Smooth muscle cell (in vitro differentiated cells): ENCODE data around the gene PLCL2. TPM values are rescaled to one million over a fixed set of nuclear protein-coding genes. Genes with fewer than 3 reads are reported as not detected.

Experiments used
- DNase-seq: peaks from one replicate; lab custom pipeline; 2025; ENCODE audit not compliant: unreplicated experiment; lab: John Stamatoyannopoulos, UW
- H2AFZ ChIP-seq: fragments of 200-600 bp; sonication (generic); 2 replicates; pipeline ENCODE4 v1.6.0; 2016; ENCODE audit warnings: antibody characterized with exemption, low read depth, mild to moderate bottlenecking
- H3F3A ChIP-seq: fragments of 200-600 bp; sonication (generic); 2 replicates; pipeline ENCODE4 v1.6.0; 2017; ENCODE audit warnings: antibody characterized with exemption, low read depth
- H3K27ac ChIP-seq: fragments of 200-600 bp; sonication (generic); 2 replicates; pipeline ENCODE4 v1.5.1; 2016; ENCODE audit warnings: low read depth, mild to moderate bottlenecking
- H3K27me3 ChIP-seq: fragments of 200-600 bp; sonication (generic); 2 replicates; pipeline ENCODE4 v1.6.1; 2016; ENCODE audit warnings: low read depth, mild to moderate bottlenecking
- H3K36me3 ChIP-seq: fragments of 200-600 bp; sonication (generic); 2 replicates; pipeline ENCODE4 v1.5.1; 2016; ENCODE audit warnings: low read depth
- H3K4me1 ChIP-seq: fragments of 200-600 bp; sonication (generic); 2 replicates; pipeline ENCODE4 v1.5.1; 2016; ENCODE audit warnings: low read depth
- H3K4me2 ChIP-seq: fragments of 200-600 bp; sonication (generic); 2 replicates; pipeline ENCODE4 v1.6.0; 2016; ENCODE audit warnings: mild to moderate bottlenecking
- H3K4me3 ChIP-seq: fragments of 200-600 bp; sonication (generic); 2 replicates; pipeline ENCODE4 v1.5.1; 2016; ENCODE audit warnings: mild to moderate bottlenecking
- H3K79me2 ChIP-seq: fragments of 200-600 bp; sonication (generic); 2 replicates; pipeline ENCODE4 v1.6.0; 2016; ENCODE audit warnings: low read depth, mild to moderate bottlenecking
- H3K9ac ChIP-seq: fragments of 200-600 bp; sonication (generic); 2 replicates; pipeline ENCODE4 v1.6.0; 2016; ENCODE audit warnings: low read depth
- H3K9me3 ChIP-seq: fragments of 200-600 bp; sonication (generic); replicated peaks from 2 replicates; pipeline ENCODE4 v1.5.1; 2016; ENCODE audit warnings: low read depth
- H4K20me1 ChIP-seq: fragments of 200-600 bp; sonication (generic); 2 replicates; pipeline ENCODE4 v1.6.0; 2016; ENCODE audit warnings: low read depth
- WGBS: methylation state at CpG from one replicate; pipeline ENCODE4 v1.1.7; 2016; ENCODE audit warnings: low lambda C conversion rate; 5-methylcytosine and 5-hydroxymethylcytosine counted together
- polyA plus RNA-seq: library from polyadenylated mRNA; unstranded; fragments of >200 nt; fragmentation: Nextera tagmentation; extraction: Ambion mirVana; gene quantifications from 2 replicates; pipeline ENCODE4 v1.2.1, GENCODE V29; 2016
- total RNA-seq: library from RNA; depleted of rRNA; stranded (reverse); fragments of >200 nt; gene quantifications from 2 replicates; pipeline ENCODE4 v1.2.3, GENCODE V29; 2014
- TF ChIP-seq, protein P1 (sequence below): fragments of 200-600 bp; sonication (generic); IDR thresholded peaks from 2 replicates; pipeline ENCODE4 v1.5.1; 2017; ENCODE audit warnings: borderline replicate concordance, mild to moderate bottlenecking, antibody characterized with exemption; ENCODE audit not compliant: insufficient read depth, poor library complexity, severe bottlenecking

The PLCL2 gene
- total and polyA plus RNA-seq, 2 experiments from 2014 or later: 2.1 to 5.0 TPM

DNA sequence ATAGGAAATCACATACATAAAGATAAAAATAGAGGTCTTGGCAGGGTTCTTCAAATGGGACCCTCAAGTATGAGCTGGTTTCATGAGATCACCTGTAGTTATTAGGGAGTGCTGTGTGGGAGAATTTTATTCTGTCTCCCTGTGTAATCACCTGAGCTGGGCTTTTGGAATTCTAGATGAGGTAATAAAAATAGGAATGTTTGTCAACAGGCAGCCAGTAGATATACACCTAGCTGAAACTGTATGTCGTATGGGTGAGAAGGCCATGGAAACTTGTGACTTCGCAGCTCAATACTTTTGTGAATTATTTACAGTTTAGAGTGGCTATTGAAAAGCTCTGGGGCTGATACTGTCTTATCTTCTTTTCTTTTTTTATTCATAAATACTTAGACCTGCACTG is 40.5 kb upstream of the PLCL2 start:
- TF ChIP-seq, protein P1, sequence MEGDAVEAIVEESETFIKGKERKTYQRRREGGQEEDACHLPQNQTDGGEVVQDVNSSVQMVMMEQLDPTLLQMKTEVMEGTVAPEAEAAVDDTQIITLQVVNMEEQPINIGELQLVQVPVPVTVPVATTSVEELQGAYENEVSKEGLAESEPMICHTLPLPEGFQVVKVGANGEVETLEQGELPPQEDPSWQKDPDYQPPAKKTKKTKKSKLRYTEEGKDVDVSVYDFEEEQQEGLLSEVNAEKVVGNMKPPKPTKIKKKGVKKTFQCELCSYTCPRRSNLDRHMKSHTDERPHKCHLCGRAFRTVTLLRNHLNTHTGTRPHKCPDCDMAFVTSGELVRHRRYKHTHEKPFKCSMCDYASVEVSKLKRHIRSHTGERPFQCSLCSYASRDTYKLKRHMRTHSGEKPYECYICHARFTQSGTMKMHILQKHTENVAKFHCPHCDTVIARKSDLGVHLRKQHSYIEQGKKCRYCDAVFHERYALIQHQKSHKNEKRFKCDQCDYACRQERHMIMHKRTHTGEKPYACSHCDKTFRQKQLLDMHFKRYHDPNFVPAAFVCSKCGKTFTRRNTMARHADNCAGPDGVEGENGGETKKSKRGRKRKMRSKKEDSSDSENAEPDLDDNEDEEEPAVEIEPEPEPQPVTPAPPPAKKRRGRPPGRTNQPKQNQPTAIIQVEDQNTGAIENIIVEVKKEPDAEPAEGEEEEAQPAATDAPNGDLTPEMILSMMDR: no peak
- H3K27me3 ChIP-seq: no peaks in the 10 kb centered on the region
- no peak overlapping the region for H3K27ac ChIP-seq
- H3F3A ChIP-seq: no peaks in the 10 kb centered on the region
- H3K9ac ChIP-seq: no peak overlapping the region
- no peak for DNase-seq
- no peaks in the 10 kb centered on the region for H4K20me1 ChIP-seq
- 87% methylated on average over 2 of the region's 2 CpGs for WGBS
- no peaks in the 10 kb centered on the region for H3K36me3 ChIP-seq
- H3K4me1 ChIP-seq: no peaks in the 10 kb centered on the region
- H3K79me2 ChIP-seq: no peaks in the 10 kb centered on the region
- H2AFZ ChIP-seq: no peak overlapping the region
- H3K4me2 ChIP-seq: no peak overlapping the region
- no peak overlapping the region for H3K4me3 ChIP-seq
- no peaks in the 10 kb centered on the region for H3K9me3 ChIP-seq

DNA sequence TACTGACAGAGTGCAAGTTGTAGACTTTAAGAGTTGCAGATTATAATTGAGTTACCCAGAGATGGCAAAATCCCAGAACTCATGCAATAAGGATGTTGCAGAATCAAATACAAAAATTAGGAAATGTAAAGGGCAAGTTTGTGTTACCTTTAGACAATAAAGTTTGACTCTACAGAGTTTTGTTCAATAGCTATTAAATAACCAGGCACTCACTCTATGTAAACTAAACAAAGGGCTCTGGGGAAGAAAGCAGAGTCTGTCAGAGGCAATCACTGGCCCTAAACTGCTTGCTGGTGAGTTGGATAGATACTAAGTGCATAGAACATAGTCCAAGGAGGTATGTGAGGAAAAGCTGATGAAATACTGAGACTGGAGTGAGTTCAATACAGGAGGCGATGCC is 40.0 kb upstream of the PLCL2 start:
- H2AFZ ChIP-seq: no peak overlapping the region
- no peak overlapping the region for H3K4me2 ChIP-seq
- TF ChIP-seq, protein P1: no peak
- WGBS: 100% methylated on average over 1 of the region's 1 CpG
- DNase-seq: no peak
- H3K4me3 ChIP-seq: no peak overlapping the region
- no peaks in the 10 kb centered on the region for H3K4me1 ChIP-seq
- no peaks in the 10 kb centered on the region for H3F3A ChIP-seq
- no peaks in the 10 kb centered on the region for H3K36me3 ChIP-seq
- H3K9ac ChIP-seq: no peak overlapping the region
- no peaks in the 10 kb centered on the region for H3K79me2 ChIP-seq
- no peaks in the 10 kb centered on the region for H4K20me1 ChIP-seq
- no peaks in the 10 kb centered on the region for H3K9me3 ChIP-seq
- no peaks in the 10 kb centered on the region for H3K27me3 ChIP-seq
- H3K27ac ChIP-seq: no peak overlapping the region

DNA sequence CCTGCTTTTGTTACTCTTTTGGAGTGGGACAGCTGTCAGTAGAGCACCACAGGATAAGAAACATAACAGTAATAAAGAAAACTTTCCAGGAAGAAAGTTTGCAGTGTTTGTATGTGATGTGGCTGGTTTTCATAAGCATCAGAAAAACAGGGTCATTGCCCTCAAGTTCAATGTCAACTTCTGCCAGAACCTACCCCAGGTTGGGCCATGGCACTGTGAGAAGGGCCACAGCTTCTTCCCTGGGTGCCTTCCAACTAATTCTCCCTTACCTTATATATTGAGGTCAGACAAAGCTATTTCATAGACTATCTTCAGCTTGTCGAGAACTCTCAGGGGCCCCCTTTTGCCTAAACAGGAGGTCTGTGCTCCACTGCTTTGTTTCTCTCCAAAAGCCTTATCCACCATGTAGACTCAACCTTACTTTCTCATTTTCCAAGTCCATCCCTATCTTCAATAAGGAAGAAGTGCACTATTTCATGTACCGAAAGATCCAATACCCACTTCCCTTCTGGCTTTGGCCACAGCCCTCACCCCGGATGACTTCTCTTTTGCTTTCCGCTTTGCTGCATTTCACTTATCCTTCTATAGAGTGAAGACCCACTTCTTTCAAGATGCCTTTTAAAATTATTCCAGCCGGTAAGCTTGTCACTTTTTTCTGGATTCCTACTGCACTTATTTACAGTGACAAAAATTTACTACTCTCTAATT is 38.2 kb upstream of the PLCL2 start:
- no peaks in the 10 kb centered on the region for H3K36me3 ChIP-seq
- H3F3A ChIP-seq: no peaks in the 10 kb centered on the region
- H3K27me3 ChIP-seq: no peaks in the 10 kb centered on the region
- H2AFZ ChIP-seq: no peak overlapping the region
- no peak overlapping the region for H3K4me3 ChIP-seq
- H3K9ac ChIP-seq: no peak overlapping the region
- H3K4me2 ChIP-seq: no peak overlapping the region
- H3K4me1 ChIP-seq: no peaks in the 10 kb centered on the region
- DNase-seq: no peak
- H3K9me3 ChIP-seq: no peaks in the 10 kb centered on the region
- TF ChIP-seq, protein P1: no peak
- 91% methylated on average over 5 of the region's 5 CpGs for WGBS
- no peak overlapping the region for H3K27ac ChIP-seq
- no peaks in the 10 kb centered on the region for H4K20me1 ChIP-seq
- H3K79me2 ChIP-seq: no peaks in the 10 kb centered on the region

DNA sequence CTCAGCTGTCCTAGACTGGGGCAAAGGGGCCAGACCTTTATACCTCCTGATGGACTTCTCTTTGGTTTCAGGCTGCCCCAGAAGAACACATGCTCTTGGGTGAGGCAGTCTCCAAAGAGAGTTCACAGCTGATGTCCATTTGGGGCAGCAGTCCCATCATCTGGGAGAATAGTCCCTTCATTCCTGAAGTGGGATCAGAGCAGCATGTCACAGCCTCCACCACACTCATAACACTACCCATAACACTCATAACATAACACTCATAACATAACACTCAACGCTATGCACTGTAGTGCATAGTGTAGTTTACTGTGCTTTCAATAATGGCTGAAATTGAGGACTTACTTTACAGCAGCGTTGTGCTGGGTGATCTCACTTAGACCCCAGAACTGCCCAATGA is 36.7 kb upstream of the PLCL2 start:
- TF ChIP-seq, protein P1: no peak
- Histone ChIP-seq H3K9me3 (no peaks in the 10 kb centered on the region), H3K27ac (no peak overlapping the region), H4K20me1 (no peaks in the 10 kb centered on the region), H3K36me3 (no peaks in the 10 kb centered on the region), H3K4me3 (no peak overlapping the region), H3F3A (no peaks in the 10 kb centered on the region), H3K4me2 (no peak overlapping the region), H3K27me3 (no peaks in the 10 kb centered on the region), H3K4me1 (no peaks in the 10 kb centered on the region), H3K79me2 (no peaks in the 10 kb centered on the region), H3K9ac (no peak overlapping the region), H2AFZ (no peak overlapping the region)
- DNase-seq: no peak
- WGBS: 88% methylated on average over 2 of the region's 2 CpGs
